Osteoblast (primary cell): ENCODE results near the gene TRRAP. TPM values are rescaled to one million over a fixed set of nuclear protein-coding genes. Genes with fewer than 3 reads are reported as not detected.

ENCODE experiments used
- DNase-seq: peaks from one replicate; pipeline ENCODE4 v3.0.0; 2011; ENCODE audit warnings: low spot score, mixed read lengths; ENCODE audit not compliant: insufficient read length; ENCODE audit errors: missing footprints
- H2AFZ ChIP-seq: 2 replicates; pipeline ENCODE4 v1.6.0; 2011; ENCODE audit warnings: mild to moderate bottlenecking, low read length
- H3K27ac ChIP-seq: 2 replicates; pipeline ENCODE4 v1.5.1; 2011; ENCODE audit warnings: mild to moderate bottlenecking, low read depth, low read length, moderate library complexity
- H3K27me3 ChIP-seq: 2 replicates; pipeline ENCODE4 v1.6.0; 2012; ENCODE audit warnings: mild to moderate bottlenecking, control low read depth, inconsistent platforms, low read length, moderate library complexity; ENCODE audit not compliant: insufficient read depth
- H3K36me3 ChIP-seq: 2 replicates; pipeline ENCODE4 v1.5.1; 2011; ENCODE audit warnings: mild to moderate bottlenecking, low read length, control low read depth, moderate library complexity; ENCODE audit not compliant: insufficient read depth
- H3K4me1 ChIP-seq: 2 replicates; pipeline ENCODE4 v1.5.1; 2011; ENCODE audit warnings: mild to moderate bottlenecking, low read length, control low read depth, moderate library complexity; ENCODE audit not compliant: insufficient read depth
- H3K4me2 ChIP-seq: 2 replicates; pipeline ENCODE4 v1.6.0; 2011; ENCODE audit warnings: mild to moderate bottlenecking, low read length; ENCODE audit not compliant: insufficient read depth
- H3K4me3 ChIP-seq: fragments of 200-600 bp; sonication (generic); 3 replicates; pipeline ENCODE4 v1.5.1; 2012; ENCODE audit warnings: mild to moderate bottlenecking, low read length, inconsistent platforms; ENCODE audit not compliant: insufficient read depth
- H3K79me2 ChIP-seq: 2 replicates; pipeline ENCODE4 v1.6.0; 2012; ENCODE audit warnings: mild to moderate bottlenecking, low read length, control low read depth, inconsistent platforms; ENCODE audit not compliant: insufficient read depth
- H3K9me3 ChIP-seq: 2 replicates; pipeline ENCODE4 v1.5.1; 2011; ENCODE audit warnings: low read depth, low read length, control low read depth
- H4K20me1 ChIP-seq: 2 replicates; pipeline ENCODE4 v1.6.0; 2012; ENCODE audit warnings: mild to moderate bottlenecking, low read length, control low read depth; ENCODE audit not compliant: insufficient read depth
- CTCF ChIP-seq: IDR thresholded peaks from 2 replicates; pipeline ENCODE4 v1.5.1; 2011; ENCODE audit warnings: mild to moderate bottlenecking, low read depth, low read length, moderate library complexity; ENCODE audit errors: extremely low read depth
- total RNA-seq: library from RNA; depleted of rRNA; stranded (reverse); fragments of >200 nt; gene quantifications from 2 replicates; pipeline ENCODE4 v1.2.3, GENCODE V29; 2012

Gene TRRAP
- total RNA-seq, 1 donor: 17.7 TPM

DNA sequence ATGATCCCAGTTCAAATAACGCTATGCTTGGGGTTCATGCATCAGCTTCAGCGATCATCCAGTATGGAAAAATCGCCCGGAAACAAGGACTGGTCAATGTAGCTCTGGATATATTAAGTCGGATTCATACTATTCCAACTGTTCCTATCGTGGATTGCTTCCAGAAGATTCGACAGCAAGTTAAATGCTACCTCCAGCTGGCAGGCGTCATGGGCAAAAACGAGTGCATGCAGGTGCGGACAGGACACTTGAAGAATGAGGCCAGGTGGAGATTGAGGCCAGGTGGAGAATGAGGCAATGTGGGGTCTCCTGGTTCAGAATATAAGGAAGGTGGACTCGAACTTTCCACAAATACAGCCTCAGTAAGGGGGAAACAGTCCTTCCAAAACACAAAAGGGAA lies 105.8 kb downstream of the TRRAP start:
- no peaks in the 10 kb centered on the region for H3K9me3 ChIP-seq
- TF ChIP-seq CTCF: no peak
- DNase-seq: peak; percentile 50
- no peak overlapping the region for H2AFZ ChIP-seq
- H3K4me2 ChIP-seq: no peak overlapping the region
- H4K20me1 ChIP-seq: no peaks in the 10 kb centered on the region
- peaks cover 81% of the 10 kb centered on the region for H3K36me3 ChIP-seq
- no peaks in the 10 kb centered on the region for H3K27me3 ChIP-seq
- no peaks in the 10 kb centered on the region for H3K79me2 ChIP-seq
- no peaks in the 10 kb centered on the region for H3K4me1 ChIP-seq
- no peak overlapping the region for H3K4me3 ChIP-seq
- H3K27ac ChIP-seq: no peak overlapping the region

- Histone ChIP-seq H3K4me3 (no peak overlapping the region), H3K9me3 (no peaks in the 10 kb centered on the region), H3K4me2 (no peak overlapping the region), H3K27ac (no peak overlapping the region), H3K36me3 (peaks cover 79% of the 10 kb centered on the region), H2AFZ (no peak overlapping the region), H3K27me3 (no peaks in the 10 kb centered on the region), H3K79me2 (no peaks in the 10 kb centered on the region), H4K20me1 (no peaks in the 10 kb centered on the region), H3K4me1 (no peaks in the 10 kb centered on the region)
- peak; percentile 5 for DNase-seq
- TF ChIP-seq CTCF: no peak
These were observed 107.1 kb downstream of the TRRAP start for GRCh38 chr7:98985406-98985805.

DNA sequence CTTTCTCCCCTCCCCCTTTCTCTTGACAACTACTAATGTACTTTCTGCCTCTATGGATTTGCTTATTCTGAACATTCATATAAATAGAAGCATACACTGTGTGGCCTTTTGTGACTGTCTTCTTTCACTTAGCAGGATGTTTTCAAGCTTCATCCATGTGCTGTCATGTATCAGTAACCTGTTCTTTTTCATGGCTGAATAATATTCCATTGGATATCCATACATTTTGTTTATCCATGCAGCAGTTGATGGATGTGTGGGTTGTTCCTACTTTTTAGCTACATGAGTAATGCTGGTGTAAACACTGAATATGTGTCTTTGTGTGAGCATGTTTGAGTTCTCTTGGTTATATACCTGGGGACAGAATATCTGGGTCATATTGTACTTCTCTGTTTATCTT lies 107.6 kb downstream of the TRRAP start:
- Histone ChIP-seq H3K9me3 (no peaks in the 10 kb centered on the region), H2AFZ (no peak overlapping the region), H3K79me2 (no peaks in the 10 kb centered on the region), H3K27ac (no peak overlapping the region), H3K27me3 (no peaks in the 10 kb centered on the region), H3K4me2 (no peak overlapping the region), H3K4me1 (no peaks in the 10 kb centered on the region), H3K36me3 (peaks cover 79% of the 10 kb centered on the region), H3K4me3 (no peak overlapping the region), H4K20me1 (no peaks in the 10 kb centered on the region)
- DNase-seq: no peak
- no peak for TF ChIP-seq CTCF

DNA sequence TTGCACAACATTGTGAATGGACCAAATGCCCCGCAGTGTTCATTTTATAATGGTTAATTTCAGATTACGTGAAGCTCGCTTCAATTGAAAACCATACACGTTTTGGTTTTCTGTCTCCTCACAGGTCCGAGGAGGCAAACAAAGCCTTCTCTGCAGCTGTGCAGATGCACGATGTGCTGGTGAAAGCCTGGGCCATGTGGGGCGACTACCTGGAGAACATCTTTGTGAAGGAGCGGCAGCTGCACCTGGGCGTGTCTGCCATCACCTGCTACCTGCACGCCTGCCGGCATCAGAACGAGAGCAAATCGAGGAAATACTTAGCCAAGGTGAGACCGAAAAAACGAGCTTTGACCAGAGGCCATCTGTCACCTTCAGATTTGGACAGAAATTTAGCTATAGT lies 110.3 kb downstream of the TRRAP start:
- no peak for TF ChIP-seq CTCF
- peak; percentile 19 for DNase-seq
- Histone ChIP-seq H3K4me1 (no peaks in the 10 kb centered on the region), H3K79me2 (no peaks in the 10 kb centered on the region), H3K4me3 (no peak overlapping the region), H3K9me3 (no peaks in the 10 kb centered on the region), H2AFZ (no peak overlapping the region), H3K36me3 (peaks cover 82% of the 10 kb centered on the region), H4K20me1 (no peaks in the 10 kb centered on the region), H3K4me2 (no peak overlapping the region), H3K27ac (no peak overlapping the region), H3K27me3 (no peaks in the 10 kb centered on the region)
